Osteoblast (primary cell): ENCODE data around the gene PTGES2. TPM values are rescaled to one million over a fixed set of nuclear protein-coding genes. Genes with fewer than 3 reads are reported as not detected.

Experiments used
- DNase-seq: peaks from one replicate; pipeline ENCODE4 v3.0.0; 2011; ENCODE audit warnings: low spot score, mixed read lengths; ENCODE audit not compliant: insufficient read length; ENCODE audit errors: missing footprints
- H2AFZ ChIP-seq: 2 replicates; pipeline ENCODE4 v1.6.0; 2011; ENCODE audit warnings: mild to moderate bottlenecking, low read length
- H3K27ac ChIP-seq: 2 replicates; pipeline ENCODE4 v1.5.1; 2011; ENCODE audit warnings: mild to moderate bottlenecking, low read depth, low read length, moderate library complexity
- H3K27me3 ChIP-seq: 2 replicates; pipeline ENCODE4 v1.6.0; 2012; ENCODE audit warnings: mild to moderate bottlenecking, control low read depth, inconsistent platforms, low read length, moderate library complexity; ENCODE audit not compliant: insufficient read depth
- H3K36me3 ChIP-seq: 2 replicates; pipeline ENCODE4 v1.5.1; 2011; ENCODE audit warnings: mild to moderate bottlenecking, low read length, control low read depth, moderate library complexity; ENCODE audit not compliant: insufficient read depth
- H3K4me1 ChIP-seq: 2 replicates; pipeline ENCODE4 v1.5.1; 2011; ENCODE audit warnings: mild to moderate bottlenecking, low read length, control low read depth, moderate library complexity; ENCODE audit not compliant: insufficient read depth
- H3K4me2 ChIP-seq: 2 replicates; pipeline ENCODE4 v1.6.0; 2011; ENCODE audit warnings: mild to moderate bottlenecking, low read length; ENCODE audit not compliant: insufficient read depth
- H3K4me3 ChIP-seq: fragments of 200-600 bp; sonication (generic); 3 replicates; pipeline ENCODE4 v1.5.1; 2012; ENCODE audit warnings: mild to moderate bottlenecking, low read length, inconsistent platforms; ENCODE audit not compliant: insufficient read depth
- H3K79me2 ChIP-seq: 2 replicates; pipeline ENCODE4 v1.6.0; 2012; ENCODE audit warnings: mild to moderate bottlenecking, low read length, control low read depth, inconsistent platforms; ENCODE audit not compliant: insufficient read depth
- H3K9me3 ChIP-seq: 2 replicates; pipeline ENCODE4 v1.5.1; 2011; ENCODE audit warnings: low read depth, low read length, control low read depth
- H4K20me1 ChIP-seq: 2 replicates; pipeline ENCODE4 v1.6.0; 2012; ENCODE audit warnings: mild to moderate bottlenecking, low read length, control low read depth; ENCODE audit not compliant: insufficient read depth
- CTCF ChIP-seq: IDR thresholded peaks from 2 replicates; pipeline ENCODE4 v1.5.1; 2011; ENCODE audit warnings: mild to moderate bottlenecking, low read depth, low read length, moderate library complexity; ENCODE audit errors: extremely low read depth
- total RNA-seq: library from RNA; depleted of rRNA; stranded (reverse); fragments of >200 nt; gene quantifications from 2 replicates; pipeline ENCODE4 v1.2.3, GENCODE V29; 2012

Gene PTGES2
- total RNA-seq, 1 donor = 50.3 TPM

- Histone ChIP-seq H3K79me2 (peaks cover 17% of the 10 kb centered on the region), H3K36me3 (peaks cover 27% of the 10 kb centered on the region), H2AFZ (no peak overlapping the region), H3K9me3 (no peaks in the 10 kb centered on the region), H3K4me3 (no peak overlapping the region), H4K20me1 (peaks cover 33% of the 10 kb centered on the region), H3K27me3 (no peaks in the 10 kb centered on the region), H3K27ac (no peak overlapping the region), H3K4me2 (peak overlapping the region; percentile 14), H3K4me1 (peaks cover 19% of the 10 kb centered on the region)
- DNase-seq = peak; percentile 96
- TF ChIP-seq CTCF = no peak
Observed at GRCh38 chr9:128162215-128163026, 34.9 kb upstream of the PTGES2 start.

- peak; percentile 31 for DNase-seq
- peaks cover 19% of the 10 kb centered on the region for H3K4me1 ChIP-seq
- H3K27me3 ChIP-seq = no peaks in the 10 kb centered on the region
- TF ChIP-seq CTCF = no peak
- H4K20me1 ChIP-seq = peaks cover 30% of the 10 kb centered on the region
- H3K79me2 ChIP-seq = peaks cover 14% of the 10 kb centered on the region
- no peak overlapping the region for H3K27ac ChIP-seq
- H3K36me3 ChIP-seq = peaks cover 16% of the 10 kb centered on the region
- no peak overlapping the region for H2AFZ ChIP-seq
- peak overlapping the region; percentile 94 for H3K4me2 ChIP-seq
- no peaks in the 10 kb centered on the region for H3K9me3 ChIP-seq
- peak overlapping the region; percentile 90 for H3K4me3 ChIP-seq
Observed at GRCh38 chr9:128161215-128161902, 33.8 kb upstream of the PTGES2 start.

GRCh38 chr9:128160603-128160987, 33.1 kb upstream of the PTGES2 start:
- TF ChIP-seq CTCF = no peak
- Histone ChIP-seq H3K27me3 (no peaks in the 10 kb centered on the region), H4K20me1 (peaks cover 30% of the 10 kb centered on the region), H3K4me1 (peaks cover 19% of the 10 kb centered on the region), H2AFZ (peak overlapping the region; percentile 83), H3K36me3 (peaks cover 11% of the 10 kb centered on the region), H3K9me3 (no peaks in the 10 kb centered on the region), H3K79me2 (peaks cover 14% of the 10 kb centered on the region), H3K27ac (no peak overlapping the region), H3K4me2 (peak overlapping the region; percentile 94), H3K4me3 (peak overlapping the region; percentile 90)
- peak; percentile 87 for DNase-seq
